H1 (cell line): ENCODE results near the gene URB2. TPM values are rescaled to one million over a fixed set of nuclear protein-coding genes. Genes with fewer than 3 reads are reported as not detected.

Experiments
- BRCA1 ChIP-seq: IDR thresholded peaks from 2 replicates; pipeline ENCODE4 v1.6.1; 2012; ENCODE audit warnings: low read depth, low read length, improper control_type of control experiment
- CHD7 ChIP-seq: fragments of 300-600 bp; sonication (generic); IDR thresholded peaks from 2 replicates; pipeline ENCODE4 v1.7.1; 2012; ENCODE audit warnings: low read length, moderate library complexity, mild to moderate bottlenecking, inconsistent platforms; ENCODE audit not compliant: insufficient replicate concordance
- JUND ChIP-seq: IDR thresholded peaks from 2 replicates; pipeline ENCODE4 v1.6.1; 2011; ENCODE audit warnings: mild to moderate bottlenecking, improper control_type of control experiment, low read length
- RBBP5 ChIP-seq: IDR thresholded peaks from 2 replicates; pipeline ENCODE4 v1.7.1; 2012; ENCODE audit warnings: low read depth, mild to moderate bottlenecking, inconsistent platforms, low read length, moderate library complexity, borderline replicate concordance
- RFX5 ChIP-seq: IDR thresholded peaks from 2 replicates; pipeline ENCODE4 v1.6.1; 2011; ENCODE audit warnings: low read depth, low read length, improper control_type of control experiment, borderline replicate concordance
- SRF ChIP-seq: IDR thresholded peaks from 2 replicates; pipeline ENCODE4 v1.6.1; 2011; ENCODE audit warnings: mild to moderate bottlenecking, low read depth, low read length, moderate library complexity
- polyA plus RNA-seq, 7 experiments: library from polyadenylated mRNA; depleted of rRNA in 3 of 7; stranded (reverse) in 5 of 7; unstranded in 2 of 7; fragments of >200 nt in 5 of 7; fragments of 200-250 nt in 2 of 7; gene quantifications; 1 replicate in 5 of 7; 2 replicates in 1 of 7; 4 replicates in 1 of 7; pipeline versions ENCODE4 v1.2.1 to v1.2.3, GENCODE V29; 2011 to 2013; ENCODE audit warnings: missing spikeins in 2 of 7, mixed read lengths in 2 of 7
- total RNA-seq: library from RNA; stranded (reverse); fragmentation: NEBNext Ultra II Directional; extraction: Animal tissue kit (Norgen Biotek cat#: 25700); gene quantifications from 2 replicates; pipeline ENCODE4 v1.2.1, GENCODE V29; 2021

Gene URB2
- total and polyA plus RNA-seq, 2 of the 8 experiments (the other 6 are each of a cell fraction or from before 2014, with no cell fraction given), result 13.7 to 33.0 TPM

- TF ChIP-seq JUND, result no peak
- no peak for TF ChIP-seq RBBP5
- no peak for TF ChIP-seq BRCA1
- TF ChIP-seq CHD7, result no peak
- no peak for TF ChIP-seq RFX5
- no peak for TF ChIP-seq SRF
Observed at GRCh38 chr1:229623838-229624237, 2.2 kb upstream of the URB2 start (continued).
